HepG2 (cell line): Measurements from ENCODE around the gene IER5L. TPM values are rescaled to one million over a fixed set of nuclear protein-coding genes. Genes with fewer than 3 reads are reported as not detected.

Source experiments
- ATAC-seq: fragments of 200-7000 bp; cut with Tn5 transposase; 3 replicates; pipeline ENCODE4 v1.9.1; 2020; ENCODE audit warnings: mild to moderate bottlenecking, moderate library complexity
- BruUV-seq: library from RNA; stranded (reverse); fragments of 400-500 nt; replicated peaks from 2 replicates; lab custom pipeline; 2021; lab: Mats Ljungman, UMichigan
- CTCF ChIA-PET: fragments of 300-600 bp; formaldehyde crosslinking; extraction: SDS; loops from one replicate; lab custom pipeline; 2021; ENCODE audit warnings: low total read pairs, inconsistent platforms, low intra/inter-chr PET ratio; lab: Yijun Ruan, JAX
- POLR2A ChIA-PET: fragments of 350-600 bp; sonication (Branson Sonifier 250); formaldehyde crosslinking; loops from one replicate; lab custom pipeline; 2020; ENCODE audit warnings: antibody characterized with exemption, inconsistent platforms; lab: Yijun Ruan, JAX
- DNase-seq: peaks from one replicate; pipeline ENCODE4 v3.0.0-alpha.2; 2015; ENCODE audit warnings: low spot score
- FAIRE-seq: peaks from 3 replicates; lab custom pipeline; 2011; peaks lifted over from hg19 to GRCh38; lab: Jason Lieb, UNC
- H2AFZ ChIP-seq: one replicate; pipeline ENCODE4 v1.6.1; 2011; ENCODE audit warnings: low read length, inconsistent platforms
- H3K27ac ChIP-seq: fragments of 300-600 bp; 3 replicates; pipeline ENCODE4 v1.8.0; 2011; ENCODE audit warnings: mixed run types, mild to moderate bottlenecking, mixed read lengths, low read length, inconsistent platforms; ENCODE audit not compliant: insufficient read depth; ENCODE audit errors: extremely low read length
- H3K27me3 ChIP-seq, 2 experiments: fragments of 200-600 bp in 1 of 2; 2 replicates in 1 of 2; 3 replicates in 1 of 2; pipeline versions ENCODE4 v1.6.0 to v1.8.0; 2011; ENCODE audit warnings: low read length in 2 of 2, mild to moderate bottlenecking in 2 of 2, moderate library complexity in 2 of 2, inconsistent platforms in 1 of 2; ENCODE audit not compliant: insufficient read depth in 2 of 2, control insufficient read depth in 1 of 2
- H3K36me3 ChIP-seq, 2 experiments: fragments of 200-600 bp in 1 of 2; replicated peaks in 1 of 2; 2 replicates in 1 of 2; 3 replicates in 1 of 2; pipeline versions ENCODE4 v1.5.1 to v1.8.0; 2011; ENCODE audit warnings: low read length in 2 of 2, inconsistent platforms in 1 of 2; ENCODE audit not compliant: insufficient read depth in 2 of 2, control insufficient read depth in 1 of 2
- H3K4me1 ChIP-seq: 2 replicates; pipeline ENCODE4 v1.5.1; 2012; ENCODE audit warnings: low read length, inconsistent platforms; ENCODE audit not compliant: insufficient read depth
- H3K4me2 ChIP-seq: 2 replicates; pipeline ENCODE4 v1.6.0; 2011; ENCODE audit warnings: low read depth, low read length, inconsistent platforms
- H3K4me3 ChIP-seq, 3 experiments: fragments of 200-600 bp in 1 of 3; sonication (generic), shearing (Covaris generic) in 1 of 3; replicated peaks in 1 of 3; 2 replicates each; pipeline ENCODE4 v1.5.1; 2011 to 2016; ENCODE audit warnings: low read length in 3 of 3, inconsistent platforms in 2 of 3, low read depth in 2 of 3, mild to moderate bottlenecking in 2 of 3, control low read depth in 1 of 3, mixed read lengths in 1 of 3; ENCODE audit not compliant: insufficient read depth in 1 of 3
- H3K79me2 ChIP-seq: one replicate; pipeline ENCODE4 v1.6.1; 2011; ENCODE audit warnings: low read length, inconsistent platforms; ENCODE audit not compliant: insufficient read depth
- H3K9ac ChIP-seq: 2 replicates; pipeline ENCODE4 v1.6.0; 2011; ENCODE audit warnings: mild to moderate bottlenecking, low read depth, low read length, inconsistent platforms; ENCODE audit not compliant: insufficient read depth
- H3K9me3 ChIP-seq: 2 replicates; pipeline ENCODE4 v1.5.1; 2012; ENCODE audit warnings: mild to moderate bottlenecking, low read length
- H4K20me1 ChIP-seq: 2 replicates; pipeline ENCODE4 v1.6.0; 2011; ENCODE audit warnings: inconsistent platforms, mild to moderate bottlenecking, low read length, moderate library complexity; ENCODE audit not compliant: insufficient read depth
- CREB3 ChIP-seq: sonication (generic); formaldehyde crosslinking; IDR thresholded peaks from 2 replicates; pipeline ENCODE4 v1.5.0; 2020; ENCODE audit warnings: missing genetic modification reagents
- ZMYM3 ChIP-seq: sonication (generic); formaldehyde crosslinking; IDR thresholded peaks from 2 replicates; pipeline ENCODE4 v1.5.1; 2020; ENCODE audit warnings: mild to moderate bottlenecking, missing genetic modification reagents
- ZNF629 ChIP-seq: sonication (generic); formaldehyde crosslinking; conservative IDR thresholded peaks from 2 replicates; pipeline ENCODE4 v1.5.0; 2020; ENCODE audit warnings: missing genetic modification reagents
- ZNF747 ChIP-seq: sonication (generic); formaldehyde crosslinking; IDR thresholded peaks from 2 replicates; pipeline ENCODE4 v1.8.1; 2023; ENCODE audit warnings: missing genetic modification reagents, mild to moderate bottlenecking, borderline replicate concordance
- WGBS: methylation state at CpG from one replicate; pipeline ENCODE4 v1.1.6; 2017; ENCODE audit warnings: low lambda C conversion rate; 5-methylcytosine and 5-hydroxymethylcytosine counted together
- in situ Hi-C: cut with HindIII; loops from 2 replicates; pipeline ENCODE4 v1.10.0; 2017; ENCODE audit warnings: low pct_unique_long_range_greater_than_20kb; ENCODE audit not compliant: extremely low pct_ligation_motif_present
- intact Hi-C: fragments of 100-400 bp; cut with micrococcal nuclease; formaldehyde crosslinking; loops from one replicate; pipeline ENCODE4 v1.10.0; 2022; ENCODE audit not compliant: unreplicated experiment
- polyA plus RNA-seq, 8 experiments: library from polyadenylated mRNA; depleted of rRNA in 3 of 8; stranded (reverse) in 7 of 8; unstranded in 1 of 8; fragments of >200 nt; fragmentation: Illumina TruSeq in 4 of 8; extraction: Trizol in 4 of 8; gene quantifications; 2 replicates each; pipeline versions ENCODE4 v1.2.1 to v1.2.3, GENCODE V29; 2011 to 2016; ENCODE audit warnings: low read depth in 4 of 8, missing spikeins in 1 of 8, mixed read lengths in 1 of 8; ENCODE audit not compliant: insufficient read depth in 1 of 8
- total RNA-seq, 5 experiments: library from RNA; depleted of rRNA; stranded (reverse); fragments of >200 nt; fragmentation: Illumina TruSeq; extraction: Trizol; gene quantifications; 2 replicates each; pipeline ENCODE4 v1.2.3, GENCODE V29; 2016; ENCODE audit warnings: low read depth in 1 of 5

Gene IER5L
- total and polyA plus RNA-seq, 2 of the 13 experiments (the other 11 are each of a cell fraction or from before 2014, with no cell fraction given), result 1.8 to 3.3 TPM

GRCh38 chr9:129187042-129187441 lies 9.0 kb upstream of the IER5L start:
- POLR2A ChIA-PET, result no interaction called here
- DNase-seq, result no peak
- H3K9me3 ChIP-seq, result no peaks in the 10 kb centered on the region
- no peaks in the 10 kb centered on the region for H3K79me2 ChIP-seq
- H3K27me3 ChIP-seq, result no peaks in the 10 kb centered on the region; a peak in 2 of 5 replicates
- WGBS, result 0% methylated on average over 1 of the region's 1 CpG
- TF ChIP-seq CREB3 (CRISPR knock-in tag), result no peak
- H3K36me3 ChIP-seq, result no peaks in the 10 kb centered on the region
- no peak for ATAC-seq
- peaks cover 17% of the 10 kb centered on the region for H3K4me1 ChIP-seq
- intact Hi-C loops (no loop called here), in situ Hi-C loops (no loop called here)
- no peak for FAIRE-seq
- no peak overlapping the region for H2AFZ ChIP-seq
- no peaks in the 10 kb centered on the region for H4K20me1 ChIP-seq
- CTCF ChIA-PET, result no interaction called here
- no peak overlapping the region for H3K4me3 ChIP-seq
- H3K27ac ChIP-seq, result no peak overlapping the region
- no peak overlapping the region for H3K4me2 ChIP-seq
- no TSS peak for BruUV-seq
- H3K9ac ChIP-seq, result no peak overlapping the region

GRCh38 chr9:129185991-129186390 lies 7.9 kb upstream of the IER5L start:
- H2AFZ ChIP-seq, result no peak overlapping the region
- H3K4me3 ChIP-seq, result no peak overlapping the region
- ChIA-PET POLR2A (no interaction called here), CTCF (no interaction called here)
- no TSS peak for BruUV-seq
- no peaks in the 10 kb centered on the region for H3K36me3 ChIP-seq
- DNase-seq (no peak), FAIRE-seq (no peak), ATAC-seq (no peak)
- H3K27ac ChIP-seq, result no peak overlapping the region
- WGBS, result 43% methylated on average over 7 of the region's 10 CpGs
- no peak overlapping the region for H3K9ac ChIP-seq
- H3K27me3 ChIP-seq, result peaks cover 0 to 6% of the 10 kb centered on the region in 2 experiments; a peak in 2 of 5 replicates
- H3K4me2 ChIP-seq, result no peak overlapping the region
- no peaks in the 10 kb centered on the region for H3K9me3 ChIP-seq
- H4K20me1 ChIP-seq, result no peaks in the 10 kb centered on the region
- no peaks in the 10 kb centered on the region for H3K79me2 ChIP-seq
- in situ Hi-C loops (no loop called here), intact Hi-C loops (no loop called here)
- TF ChIP-seq ZNF747 (CRISPR knock-in tag) (no peak), ZNF629 (peak; percentile 83), ZMYM3 (CRISPR knock-in tag) (peak; percentile 23; the same call in 1 of the 2 replicates)
- H3K4me1 ChIP-seq, result peaks cover 27% of the 10 kb centered on the region
